LNCaP clone FGC (cell line): ENCODE results near the gene FGFBP1.

Experiments
- DNase-seq: peaks from one replicate; pipeline ENCODE4 v3.0.0-alpha.2; 2011; ENCODE audit warnings: low read depth
- H3K4me3 ChIP-seq: 2 replicates; pipeline ENCODE4 v1.5.1; 2011; ENCODE audit warnings: mild to moderate bottlenecking, low read depth, low read length, control low read depth
- TF ChIP-seq, protein P1 (sequence below): IDR thresholded peaks from 2 replicates; pipeline ENCODE4 v1.5.1; 2012; ENCODE audit warnings: mild to moderate bottlenecking; ENCODE audit not compliant: control insufficient read depth, insufficient read depth; ENCODE audit errors: extremely low read depth

Gene FGFBP1

DNA sequence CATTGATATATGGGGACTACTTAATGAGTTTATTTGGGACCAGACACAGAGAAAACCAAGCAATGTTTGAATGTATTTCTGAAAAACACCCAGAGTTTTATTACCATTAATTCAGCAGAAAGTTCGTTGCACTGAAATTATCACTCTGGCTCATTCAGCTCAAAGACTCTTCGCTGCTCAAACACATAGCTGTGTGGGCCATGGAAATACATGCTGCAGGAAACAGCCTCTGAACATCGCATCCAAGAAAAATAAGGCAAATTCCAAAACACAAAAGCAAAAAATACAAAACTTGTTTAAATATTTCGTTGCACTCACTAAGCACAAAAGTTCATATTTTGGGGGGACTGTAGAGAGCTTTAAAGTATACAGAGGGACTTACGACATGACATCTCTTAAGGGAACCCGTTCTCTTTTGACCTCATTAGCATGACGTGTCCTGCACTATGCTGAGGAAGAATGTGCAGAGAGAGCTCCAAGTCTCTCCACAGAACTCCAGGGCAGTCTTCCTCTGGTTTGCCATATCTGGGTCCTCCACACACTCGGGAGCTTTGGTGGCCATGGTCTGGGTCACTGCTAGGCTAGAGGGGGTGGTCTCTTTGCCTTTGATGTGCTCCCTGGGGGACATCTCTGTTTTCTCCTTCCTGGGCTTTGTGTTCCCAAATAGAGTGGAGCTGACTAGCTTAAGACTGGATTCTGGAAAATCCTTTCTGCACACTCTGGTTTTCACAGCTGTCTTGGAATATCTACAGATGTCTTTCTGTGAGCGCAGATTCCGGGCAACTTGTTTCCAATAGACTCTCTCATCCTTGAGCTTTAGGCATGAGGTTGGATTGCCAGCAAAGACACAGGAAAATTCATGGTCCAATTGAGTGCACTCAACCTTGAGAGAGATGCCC is 2.8 kb downstream of the FGFBP1 start:
- no peak for DNase-seq
- TF ChIP-seq, protein P1, sequence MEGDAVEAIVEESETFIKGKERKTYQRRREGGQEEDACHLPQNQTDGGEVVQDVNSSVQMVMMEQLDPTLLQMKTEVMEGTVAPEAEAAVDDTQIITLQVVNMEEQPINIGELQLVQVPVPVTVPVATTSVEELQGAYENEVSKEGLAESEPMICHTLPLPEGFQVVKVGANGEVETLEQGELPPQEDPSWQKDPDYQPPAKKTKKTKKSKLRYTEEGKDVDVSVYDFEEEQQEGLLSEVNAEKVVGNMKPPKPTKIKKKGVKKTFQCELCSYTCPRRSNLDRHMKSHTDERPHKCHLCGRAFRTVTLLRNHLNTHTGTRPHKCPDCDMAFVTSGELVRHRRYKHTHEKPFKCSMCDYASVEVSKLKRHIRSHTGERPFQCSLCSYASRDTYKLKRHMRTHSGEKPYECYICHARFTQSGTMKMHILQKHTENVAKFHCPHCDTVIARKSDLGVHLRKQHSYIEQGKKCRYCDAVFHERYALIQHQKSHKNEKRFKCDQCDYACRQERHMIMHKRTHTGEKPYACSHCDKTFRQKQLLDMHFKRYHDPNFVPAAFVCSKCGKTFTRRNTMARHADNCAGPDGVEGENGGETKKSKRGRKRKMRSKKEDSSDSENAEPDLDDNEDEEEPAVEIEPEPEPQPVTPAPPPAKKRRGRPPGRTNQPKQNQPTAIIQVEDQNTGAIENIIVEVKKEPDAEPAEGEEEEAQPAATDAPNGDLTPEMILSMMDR = no peak
- H3K4me3 ChIP-seq = no peak overlapping the region

DNA sequence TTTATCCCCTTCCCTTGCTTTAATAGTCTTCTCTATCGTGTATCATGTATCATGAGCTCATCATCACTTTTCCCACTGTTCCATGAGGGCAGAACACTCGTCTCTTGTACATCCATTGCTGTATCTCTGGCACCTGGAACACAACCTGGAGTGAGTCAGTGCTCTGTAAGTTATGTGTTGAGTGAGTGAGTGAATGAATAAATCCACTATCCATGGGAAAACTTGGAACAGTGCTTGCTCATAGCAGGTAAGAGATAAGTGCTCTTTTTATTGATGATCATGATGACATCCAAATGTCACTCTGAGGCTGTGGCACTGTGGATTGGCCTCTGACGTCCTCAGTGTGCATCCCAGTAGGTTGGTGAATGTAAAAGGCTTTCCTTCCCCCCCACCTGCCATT is 4.3 kb downstream of the FGFBP1 start:
- TF ChIP-seq, protein P1 = no peak
- H3K4me3 ChIP-seq = no peak overlapping the region
- no peak for DNase-seq

DNA sequence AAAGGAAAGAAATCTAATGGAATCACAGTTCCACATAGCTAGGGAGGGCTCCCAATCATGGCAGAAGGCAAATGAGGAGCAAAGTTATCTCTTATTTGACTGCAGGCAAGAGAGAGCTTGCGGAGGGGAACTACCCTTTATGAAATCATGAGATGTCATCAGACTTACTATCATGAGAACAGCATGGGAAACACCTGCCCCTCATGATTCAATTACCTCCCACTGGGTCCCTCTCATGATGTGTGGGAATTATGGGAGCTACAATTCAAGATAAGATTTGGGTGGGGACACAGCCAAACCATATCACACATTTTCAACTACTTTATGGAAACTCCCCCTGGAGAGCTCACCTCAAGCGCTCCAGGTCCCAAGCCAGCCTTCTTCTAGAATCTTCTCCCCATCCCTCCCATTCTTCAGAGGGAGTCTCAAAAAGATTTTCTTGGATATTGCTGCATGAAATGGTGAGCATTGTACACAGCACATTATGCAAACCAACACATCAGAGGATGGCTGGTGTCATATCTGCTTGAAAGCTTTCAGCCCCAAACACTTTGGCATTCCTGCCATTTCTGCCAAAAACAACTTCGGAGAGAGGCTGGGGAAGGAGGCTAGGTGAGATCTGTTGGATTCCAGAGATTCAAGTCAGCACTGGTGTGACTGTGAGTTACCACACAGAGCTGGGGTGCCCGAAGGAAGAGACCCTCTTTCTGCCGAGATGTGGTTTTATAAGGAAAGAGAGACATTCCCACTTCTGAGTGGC is 6.9 kb downstream of the FGFBP1 start:
- no peak for DNase-seq
- TF ChIP-seq, protein P1 = no peak
- no peak overlapping the region for H3K4me3 ChIP-seq

DNA sequence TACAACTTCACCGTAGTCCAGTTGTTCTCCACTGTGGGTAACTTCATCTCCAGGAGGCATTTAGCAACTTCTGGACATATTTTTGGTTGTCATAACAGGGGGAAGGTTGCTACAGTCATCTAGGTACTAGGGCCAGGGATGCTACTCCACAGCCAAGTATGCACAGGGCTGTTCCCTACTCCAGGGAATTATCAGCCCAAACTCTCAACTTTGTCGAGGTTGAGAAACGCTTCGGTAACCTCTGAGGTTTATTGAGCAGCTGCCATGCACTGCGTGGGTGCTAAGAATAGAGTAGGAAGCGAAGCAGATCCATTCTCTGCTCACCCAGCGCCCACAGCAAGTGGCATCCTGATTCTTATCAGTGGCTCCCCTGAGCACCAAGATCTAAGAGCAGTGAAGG is 8.2 kb downstream of the FGFBP1 start:
- H3K4me3 ChIP-seq = no peak overlapping the region
- TF ChIP-seq, protein P1 = no peak
- DNase-seq = no peak

DNA sequence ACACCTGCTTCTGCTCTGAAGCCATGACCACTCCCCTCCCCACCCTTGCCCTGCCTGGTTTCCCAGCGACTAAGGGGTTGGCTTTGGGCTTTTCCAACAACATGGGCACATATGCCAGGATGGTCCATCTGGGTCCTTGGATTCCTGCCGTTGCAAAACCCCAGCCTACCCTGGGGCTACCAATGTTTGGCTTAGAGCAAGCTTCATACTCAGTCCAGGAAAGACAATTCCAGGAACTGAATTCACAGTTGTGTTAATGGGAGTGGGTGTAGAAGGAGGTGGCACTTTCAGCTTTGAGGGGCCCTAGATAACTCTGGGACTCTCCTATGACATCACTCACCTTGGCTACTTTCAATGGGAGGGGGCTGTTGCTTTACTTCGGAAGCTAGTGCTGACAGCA is 9.0 kb downstream of the FGFBP1 start:
- TF ChIP-seq, protein P1 = no peak
- no peak overlapping the region for H3K4me3 ChIP-seq
- no peak for DNase-seq

DNA sequence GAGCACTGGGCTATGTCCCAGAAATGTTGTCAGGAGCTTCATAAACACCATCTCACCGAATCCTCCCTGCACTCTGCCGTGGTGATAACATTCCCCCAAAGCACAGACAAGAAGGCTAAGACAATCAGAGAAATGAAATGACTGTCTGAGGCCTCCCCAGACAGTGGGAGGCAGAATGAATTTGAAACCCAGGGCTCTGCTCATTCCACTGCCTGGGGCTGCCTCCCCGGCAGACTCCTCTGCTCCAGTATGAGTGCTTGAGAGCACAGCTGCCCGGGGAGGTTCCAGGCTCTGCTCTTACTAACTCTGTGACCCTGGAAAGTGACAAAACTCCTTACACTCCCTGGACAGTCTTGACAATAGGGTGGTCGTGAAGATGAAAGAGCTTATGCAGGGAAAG is 9.7 kb downstream of the FGFBP1 start:
- TF ChIP-seq, protein P1 = no peak
- DNase-seq = no peak
- no peak overlapping the region for H3K4me3 ChIP-seq
